GM18511 (cell line): ENCODE results near the gene NEAT1.

Experiments used
- ATAC-seq: cut with Tn5 transposase; IDR thresholded peaks from one replicate; pipeline ENCODE4 v1.9.1; 2021; ENCODE audit warnings: mild to moderate bottlenecking, moderate library complexity; ENCODE audit not compliant: unreplicated experiment

NEAT1 gene

DNA sequence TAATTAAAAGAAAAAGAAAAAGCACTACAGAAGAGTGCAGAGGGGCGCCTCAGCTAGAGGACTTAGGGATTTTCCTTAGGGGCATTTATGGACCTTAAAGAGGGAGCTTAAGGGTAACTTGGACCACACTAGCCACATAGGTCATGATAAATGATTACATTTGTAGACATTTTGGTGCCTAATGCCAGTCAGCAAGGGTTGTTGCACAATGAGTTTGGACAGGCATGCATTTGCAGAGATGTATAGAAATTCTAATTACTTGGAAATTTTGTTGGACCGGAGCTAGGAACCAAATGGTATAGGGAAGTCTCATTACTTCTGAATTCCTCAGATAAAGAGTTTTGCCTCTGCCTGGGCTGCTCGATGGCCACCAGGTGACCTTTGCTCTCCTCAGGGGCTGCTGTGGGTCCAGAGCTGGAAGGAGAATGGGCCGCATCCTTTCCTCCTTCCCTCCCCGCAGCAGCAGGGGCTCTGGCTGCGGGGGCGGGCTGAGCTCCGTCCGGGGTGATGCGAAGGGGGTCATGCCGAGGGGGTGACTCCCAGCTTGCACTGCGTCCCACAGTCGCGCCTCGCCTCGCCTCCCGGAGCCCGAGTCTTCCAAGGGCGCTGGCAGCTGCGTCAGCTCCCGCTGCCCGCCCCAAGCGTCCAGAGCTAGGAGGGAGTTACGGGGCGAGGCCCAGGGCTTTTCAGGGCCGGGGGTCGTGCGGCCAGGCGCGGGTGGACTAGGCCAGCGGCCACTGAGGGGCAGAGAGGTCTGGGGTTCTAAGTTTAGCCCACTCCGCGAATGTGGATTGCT lies 56.0 kb downstream of the NEAT1 start:
- no peak for ATAC-seq

- ATAC-seq = no peak
Observed at GRCh38 chr11:65479184-65480145, 56.9 kb downstream of the NEAT1 start.

- ATAC-seq = no peak
Observed at GRCh38 chr11:65482306-65482850, 59.8 kb downstream of the NEAT1 start.

- ATAC-seq = no peak
Observed at GRCh38 chr11:65485920-65486219, 63.3 kb downstream of the NEAT1 start.

GRCh38 chr11:65486570-65487466 lies 64.2 kb downstream of the NEAT1 start:
- ATAC-seq = no peak

GRCh38 chr11:65487467-65488272 lies 65.1 kb downstream of the NEAT1 start:
- no peak for ATAC-seq

DNA sequence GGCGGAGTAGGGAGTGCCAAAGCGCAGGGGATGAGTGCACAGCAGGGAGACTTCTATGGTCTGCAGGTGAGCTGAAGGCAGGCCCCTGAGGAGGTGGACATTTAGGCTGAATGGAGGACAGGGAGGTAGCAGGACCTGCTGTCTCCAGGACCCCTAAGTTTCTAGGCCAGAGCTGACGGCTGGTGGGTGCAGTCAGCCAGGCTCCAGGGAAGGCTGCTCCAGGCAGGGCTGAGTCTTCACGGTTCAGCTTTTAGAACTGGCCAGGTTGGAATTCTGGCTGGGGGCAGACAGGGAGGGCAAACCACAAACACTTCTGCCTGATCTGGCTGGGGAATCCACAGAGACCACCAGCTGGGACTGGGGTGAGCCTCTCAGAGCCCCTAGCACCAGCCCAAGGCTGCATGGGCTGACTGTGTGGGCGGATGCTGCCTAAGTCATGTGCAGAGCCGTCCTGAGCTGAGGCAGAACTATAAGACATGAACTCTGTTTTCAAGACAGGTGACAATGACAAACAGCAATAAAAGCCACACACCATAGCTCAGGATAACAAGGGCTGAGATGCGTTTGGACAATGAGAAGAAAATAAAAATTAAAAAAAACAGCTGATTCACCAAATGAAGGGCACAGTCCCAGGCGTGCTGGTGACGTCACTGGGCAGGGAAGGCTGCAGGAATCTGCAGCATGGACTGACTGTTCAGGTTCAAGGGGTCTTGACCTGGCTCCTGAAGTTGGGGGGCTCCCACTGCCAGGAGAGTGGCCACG lies 65.9 kb downstream of the NEAT1 start:
- ATAC-seq = no peak

- no peak for ATAC-seq
Observed at GRCh38 chr11:65489035-65489705, 66.6 kb downstream of the NEAT1 start.

DNA sequence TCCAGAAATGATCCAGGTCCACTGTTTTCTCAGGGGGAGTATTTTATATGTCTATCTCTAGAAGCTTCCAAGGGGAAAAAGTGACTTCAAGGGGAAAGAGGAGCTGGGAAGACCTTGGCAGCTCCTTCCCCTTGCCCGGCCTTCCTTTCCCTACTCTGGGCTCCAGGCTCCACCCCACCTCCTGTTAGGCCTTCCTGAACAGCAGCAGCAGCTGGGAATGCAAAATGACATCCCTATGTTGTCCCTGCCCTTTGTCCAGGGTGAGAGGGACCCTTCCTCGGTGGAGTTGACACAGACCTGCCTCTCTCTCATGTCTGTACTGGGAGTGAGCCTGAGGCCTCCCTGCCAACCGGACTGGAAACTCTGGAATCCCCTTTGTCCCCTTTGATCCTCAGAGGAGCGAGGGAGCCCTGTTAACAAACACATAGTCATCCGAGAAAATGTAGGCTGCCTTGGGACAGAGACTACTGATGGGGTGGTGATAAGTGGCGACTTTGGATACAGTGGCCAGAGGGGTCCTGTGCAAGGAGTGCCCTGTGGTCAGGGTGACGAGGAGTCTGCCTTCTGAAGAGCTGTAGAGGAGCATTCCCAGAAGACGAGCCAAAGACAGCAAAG lies 67.2 kb downstream of the NEAT1 start:
- no peak for ATAC-seq

- ATAC-seq = no peak
Observed at GRCh38 chr11:65491163-65491465, 68.5 kb downstream of the NEAT1 start.

GRCh38 chr11:65491614-65492386 lies 69.2 kb downstream of the NEAT1 start:
- no peak for ATAC-seq

GRCh38 chr11:65492387-65492636 lies 69.7 kb downstream of the NEAT1 start:
- no peak for ATAC-seq

DNA sequence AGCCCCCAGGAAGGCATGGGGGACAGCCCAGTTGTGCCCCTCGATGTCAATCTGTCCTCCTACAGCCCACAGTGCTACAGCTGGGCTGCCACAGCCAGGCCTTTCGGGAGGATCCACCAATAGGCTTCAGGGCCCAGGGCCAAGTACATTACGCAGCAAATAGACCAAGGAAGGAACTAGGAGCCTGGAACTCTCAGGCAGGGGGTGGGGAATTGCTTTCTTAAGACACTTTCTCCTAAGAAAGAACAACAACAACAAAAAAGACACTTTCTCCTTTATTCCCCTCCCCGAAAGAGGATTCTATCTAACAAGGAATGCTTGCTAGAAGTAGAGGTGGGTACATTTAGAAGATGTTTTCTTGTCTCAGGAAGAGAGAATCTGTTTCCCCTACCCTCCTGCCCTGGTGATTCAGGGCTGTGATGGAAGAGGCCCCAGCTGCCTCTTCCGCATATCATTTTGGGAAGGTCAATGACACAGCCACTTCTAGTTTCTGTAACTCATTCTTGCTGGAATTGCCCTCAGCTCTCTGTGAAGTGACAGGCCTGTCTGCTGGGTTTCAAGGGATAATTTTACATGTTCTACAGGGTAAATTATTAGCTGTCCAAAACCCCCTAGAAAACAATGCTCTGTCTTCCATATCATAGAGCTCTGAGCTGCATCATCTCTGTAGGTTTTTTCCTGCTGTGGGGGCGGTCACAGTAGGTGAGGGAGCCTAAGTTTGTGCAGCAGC lies 70.2 kb downstream of the NEAT1 start:
- ATAC-seq = no peak

DNA sequence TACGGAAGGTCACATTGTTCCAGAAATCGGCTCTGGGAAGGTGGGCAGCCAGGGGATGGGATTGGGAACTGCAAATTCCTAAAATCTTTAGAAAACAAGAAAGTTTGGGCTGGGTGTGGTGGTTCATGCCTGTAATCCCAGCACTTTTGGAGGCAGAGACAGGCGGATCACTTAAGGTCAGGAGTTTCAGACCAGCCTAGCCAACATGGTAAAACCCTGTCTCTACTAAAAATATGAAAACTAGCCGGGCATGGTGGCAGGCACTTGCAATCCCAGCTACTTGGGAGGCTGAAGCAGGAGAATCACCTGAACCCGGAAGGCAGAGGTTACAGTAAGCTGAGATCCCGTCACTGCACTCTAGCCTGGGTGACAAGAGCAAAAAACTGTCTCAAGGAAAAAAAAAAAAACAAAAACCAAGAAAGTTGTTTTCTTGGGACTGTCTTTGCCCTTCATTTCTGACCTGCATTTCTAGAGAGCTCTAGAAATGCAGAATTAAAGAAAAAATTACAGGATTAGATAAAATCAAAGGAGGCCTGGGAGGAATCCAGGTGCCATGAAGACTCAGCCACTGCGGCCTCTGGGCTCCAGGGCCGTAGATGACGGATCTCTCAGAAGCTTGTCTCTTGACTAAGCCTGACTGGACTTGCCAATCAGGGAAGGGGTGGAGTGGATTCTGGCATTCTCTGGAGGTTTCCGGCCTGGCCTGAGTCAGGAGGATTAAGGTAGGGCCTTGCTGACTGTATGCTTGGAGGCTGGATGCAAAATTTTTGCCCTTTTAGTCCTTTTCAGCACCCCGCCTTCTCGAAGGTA lies 71.0 kb downstream of the NEAT1 start:
- ATAC-seq = no peak
